Right lobe of liver (tissue), 4 donors: ENCODE results near the gene LINC01488.

Experiments used
- CTCF ChIP-seq, 4 donors: fragments of 200-600 bp in 3 of 4; fragments of 450-650 bp in 1 of 4; IDR thresholded peaks; one replicate each; pipeline versions ENCODE4 v1.5.1 to v1.8.0; 2016 to 2022; ENCODE audit warnings: antibody characterized with exemption in 4 of 4, mild to moderate bottlenecking in 2 of 4
- POLR2A ChIP-seq: fragments of 450-650 bp; IDR thresholded peaks from one replicate; pipeline ENCODE4 v1.6.1; 2017; ENCODE audit warnings: antibody characterized with exemption, mild to moderate bottlenecking
- donor health status: DM: no; HTN: no; CAD: no.
- donor health status: DM: no; HTN: no; CAD: no.
- donor health status: DM: no; HTN: yes; CAD: no.

GRCh38 chr11:69443138-69443967 is 38.1 kb upstream of the LINC01488 start:
- TF ChIP-seq CTCF (IDR thresholded peaks at IDR 0.05) (no peak), POLR2A (no peak)
